MCF 10A (cell line): ENCODE results near the gene MOB1B. TPM values are rescaled to one million over a fixed set of nuclear protein-coding genes. Genes with fewer than 3 reads are reported as not detected.

Experiments
- BruUV-seq: library from RNA; stranded (reverse); fragments of 400-500 nt; replicated peaks from 2 replicates; lab custom pipeline; 2021; lab: Mats Ljungman, UMichigan
- CTCF ChIA-PET: fragments of 300-600 bp; sonication (Branson Sonifier 250); formaldehyde crosslinking; extraction: SDS; loops from one replicate; lab custom pipeline; 2021; ENCODE audit warnings: antibody characterized with exemption, inconsistent platforms; lab: Yijun Ruan, JAX
- POLR2A ChIA-PET: fragments of 300-600, 350-650 bp; sonication (Branson Sonifier 250); formaldehyde crosslinking; extraction: SDS; loops from one replicate; lab custom pipeline; 2020; ENCODE audit warnings: antibody characterized with exemption, inconsistent platforms; lab: Yijun Ruan, JAX
- DNase-seq: peaks from one replicate; pipeline ENCODE4 v3.0.0-alpha.2; 2018; ENCODE audit not compliant: unreplicated experiment
- H3K27ac Mint-ChIP-seq: one replicate; pipeline ENCODE4 v1.8.0; 2022; ENCODE audit warnings: mild to moderate bottlenecking, low read depth, mixed read lengths; ENCODE audit not compliant: unreplicated experiment
- H3K27me3 Mint-ChIP-seq: one replicate; pipeline ENCODE4 v1.8.0; 2022; ENCODE audit warnings: mixed read lengths; ENCODE audit not compliant: insufficient read depth, unreplicated experiment
- H3K36me3 Mint-ChIP-seq: one replicate; pipeline ENCODE4 v1.8.0; 2022; ENCODE audit warnings: mild to moderate bottlenecking, moderate library complexity, mixed read lengths; ENCODE audit not compliant: insufficient read depth, unreplicated experiment
- H3K4me1 Mint-ChIP-seq: one replicate; pipeline ENCODE4 v1.8.0; 2022; ENCODE audit warnings: mixed read lengths; ENCODE audit not compliant: insufficient read depth, unreplicated experiment
- H3K4me3 Mint-ChIP-seq: one replicate; pipeline ENCODE4 v1.8.0; 2022; ENCODE audit warnings: mild to moderate bottlenecking, moderate library complexity, mixed read lengths; ENCODE audit not compliant: unreplicated experiment
- H3K9me3 Mint-ChIP-seq: one replicate; pipeline ENCODE4 v1.8.0; 2022; ENCODE audit warnings: mixed read lengths; ENCODE audit not compliant: unreplicated experiment
- intact Hi-C: fragments of 100-400 bp; cut with micrococcal nuclease; formaldehyde crosslinking; loops from 2 replicates; pipeline ENCODE4 v1.14.1; 2022
- total RNA-seq: library from RNA; stranded (reverse); gene quantifications from 2 replicates; pipeline ENCODE4 v1.2.3, GENCODE V29; 2022
- TF ChIP-seq, protein P1 (sequence below): fragments of 200-600 bp; IDR thresholded peaks from one replicate; pipeline ENCODE4 v1.8.0; 2022; ENCODE audit warnings: antibody characterized with exemption, mild to moderate bottlenecking; ENCODE audit not compliant: unreplicated experiment

Gene MOB1B
- total RNA-seq, 1 experiment from 2014 or later = 16.1 TPM

- no peak for DNase-seq
- H3K36me3 Mint-ChIP-seq = no peaks in the 10 kb centered on the region
- intact Hi-C loops = no loop called here
- no peak overlapping the region for H3K4me3 Mint-ChIP-seq
- no peaks in the 10 kb centered on the region for H3K4me1 Mint-ChIP-seq
- no peaks in the 10 kb centered on the region for H3K27me3 Mint-ChIP-seq
- H3K27ac Mint-ChIP-seq = no peak overlapping the region
- no peaks in the 10 kb centered on the region for H3K9me3 Mint-ChIP-seq
- ChIA-PET CTCF (interaction anchor here (0.6 kb wide), 1 partner anchor 297 kb away, joined by 5 read pairs; no protein-coding TSS in a partner anchor), POLR2A (no interaction called here)
- TF ChIP-seq, protein P1, sequence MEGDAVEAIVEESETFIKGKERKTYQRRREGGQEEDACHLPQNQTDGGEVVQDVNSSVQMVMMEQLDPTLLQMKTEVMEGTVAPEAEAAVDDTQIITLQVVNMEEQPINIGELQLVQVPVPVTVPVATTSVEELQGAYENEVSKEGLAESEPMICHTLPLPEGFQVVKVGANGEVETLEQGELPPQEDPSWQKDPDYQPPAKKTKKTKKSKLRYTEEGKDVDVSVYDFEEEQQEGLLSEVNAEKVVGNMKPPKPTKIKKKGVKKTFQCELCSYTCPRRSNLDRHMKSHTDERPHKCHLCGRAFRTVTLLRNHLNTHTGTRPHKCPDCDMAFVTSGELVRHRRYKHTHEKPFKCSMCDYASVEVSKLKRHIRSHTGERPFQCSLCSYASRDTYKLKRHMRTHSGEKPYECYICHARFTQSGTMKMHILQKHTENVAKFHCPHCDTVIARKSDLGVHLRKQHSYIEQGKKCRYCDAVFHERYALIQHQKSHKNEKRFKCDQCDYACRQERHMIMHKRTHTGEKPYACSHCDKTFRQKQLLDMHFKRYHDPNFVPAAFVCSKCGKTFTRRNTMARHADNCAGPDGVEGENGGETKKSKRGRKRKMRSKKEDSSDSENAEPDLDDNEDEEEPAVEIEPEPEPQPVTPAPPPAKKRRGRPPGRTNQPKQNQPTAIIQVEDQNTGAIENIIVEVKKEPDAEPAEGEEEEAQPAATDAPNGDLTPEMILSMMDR = no peak
- no TSS peak for BruUV-seq
Observed at GRCh38 chr4:70863099-70863790, 38.9 kb upstream of the MOB1B start.

DNA sequence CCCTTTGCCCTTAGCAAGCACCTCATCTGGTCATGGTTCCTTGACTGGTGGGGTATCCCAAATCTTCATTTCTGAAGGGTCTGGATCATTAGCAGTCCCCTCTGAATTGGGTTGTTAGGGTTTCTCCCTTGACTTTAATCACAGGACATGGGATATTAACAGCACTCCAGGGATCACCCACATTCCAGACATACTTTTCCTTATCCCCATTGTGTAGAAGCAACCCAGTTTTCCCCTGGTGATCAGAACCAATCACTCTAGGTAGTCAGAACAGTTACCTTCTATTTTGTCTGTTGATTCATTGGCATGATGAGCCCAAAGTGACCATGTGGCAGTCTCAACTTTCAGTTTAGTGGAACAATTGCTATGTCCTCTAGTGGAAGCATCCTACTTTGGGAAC is 33.4 kb upstream of the MOB1B start:
- ChIA-PET POLR2A (no interaction called here), CTCF (no interaction called here)
- H3K9me3 Mint-ChIP-seq = no peaks in the 10 kb centered on the region
- H3K4me1 Mint-ChIP-seq = no peaks in the 10 kb centered on the region
- H3K27me3 Mint-ChIP-seq = no peaks in the 10 kb centered on the region
- intact Hi-C loops = no loop called here
- no peak overlapping the region for H3K27ac Mint-ChIP-seq
- no TSS peak for BruUV-seq
- no peak for DNase-seq
- TF ChIP-seq, protein P1 = no peak
- H3K36me3 Mint-ChIP-seq = no peaks in the 10 kb centered on the region
- H3K4me3 Mint-ChIP-seq = no peak overlapping the region

- Mint-ChIP-seq H3K27ac (no peak overlapping the region), H3K4me1 (no peaks in the 10 kb centered on the region), H3K36me3 (no peaks in the 10 kb centered on the region), H3K27me3 (no peaks in the 10 kb centered on the region), H3K9me3 (no peaks in the 10 kb centered on the region), H3K4me3 (no peak overlapping the region)
- no peak for DNase-seq
- BruUV-seq = no TSS peak
- TF ChIP-seq, protein P1 = no peak
- ChIA-PET CTCF (interaction anchor here (0.8 kb wide), 1 partner anchor 19 kb away, joined by 4 read pairs; no protein-coding TSS in a partner anchor), POLR2A (no interaction called here)
- intact Hi-C loops = no loop called here
Observed at GRCh38 chr4:70873216-70873615, 29.0 kb upstream of the MOB1B start.

- ChIA-PET CTCF (no interaction called here), POLR2A (no interaction called here)
- no peak overlapping the region for H3K27ac Mint-ChIP-seq
- H3K9me3 Mint-ChIP-seq = no peaks in the 10 kb centered on the region
- no TSS peak for BruUV-seq
- H3K36me3 Mint-ChIP-seq = no peaks in the 10 kb centered on the region
- no peaks in the 10 kb centered on the region for H3K4me1 Mint-ChIP-seq
- no peaks in the 10 kb centered on the region for H3K27me3 Mint-ChIP-seq
- intact Hi-C loops = no loop called here
- TF ChIP-seq, protein P1 = no peak
- no peak for DNase-seq
- no peak overlapping the region for H3K4me3 Mint-ChIP-seq
Observed at GRCh38 chr4:70874268-70875156, 27.7 kb upstream of the MOB1B start.
